ENCODE measurements around the gene RYR2. TPM values are rescaled to one million over a fixed set of nuclear protein-coding genes. Genes with fewer than 3 reads are reported as not detected.

The RYR2 gene
- total and polyA plus RNA-seq, 9 of the 15 experiments (the other 6 are each of a cell fraction or from before 2014, with no cell fraction given): 0.03 to 0.42 (median 0.14) TPM

DNA sequence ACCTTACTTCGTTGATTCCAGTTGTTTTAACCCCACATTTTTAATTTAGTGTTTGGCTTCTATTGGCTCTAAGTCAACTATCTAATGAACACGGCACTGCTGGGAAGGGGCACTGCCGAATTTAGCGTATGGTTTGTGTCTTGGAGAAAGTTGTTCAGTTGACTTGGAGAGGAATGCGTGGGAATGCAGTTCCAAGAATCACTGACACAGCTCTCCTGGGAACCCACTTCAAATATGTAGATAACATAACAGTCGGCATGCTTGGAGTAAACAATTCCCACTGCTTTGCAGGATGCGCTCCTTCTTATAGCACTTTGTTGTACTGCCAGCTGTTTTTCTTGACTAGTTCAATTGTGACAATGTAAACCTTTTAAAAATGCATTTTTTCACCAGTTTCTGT is 104.3 kb downstream of the RYR2 start:
- ChIA-PET CTCF (ENCODE audit: low intra/inter-chr PET ratio) (no interaction called here), POLR2A (no interaction called here)
- Histone ChIP-seq H3K4me3 (no peak overlapping the region), H3K36me3 (ENCODE audit: control insufficient read depth, insufficient read depth, low read length) (no peaks in the 10 kb centered on the region), H3K9me3 (replicated peaks; ENCODE audit: control insufficient read depth, insufficient read depth, low read depth, low read length) (no peaks in the 10 kb centered on the region), H3K27me3 (ENCODE audit: control insufficient read depth in 2 of 2, insufficient read depth in 2 of 2, low read length in 2 of 2) (no peaks in the 10 kb centered on the region), H3K9me1 (ENCODE audit: control insufficient read depth, insufficient read depth, low read length) (no peaks in the 10 kb centered on the region), H2AFZ (ENCODE audit: low read depth, low read length) (no peak overlapping the region), H3K79me2 (ENCODE audit: control insufficient read depth, insufficient read depth, low read length) (no peaks in the 10 kb centered on the region), H4K20me1 (replicated peaks; ENCODE audit: control insufficient read depth, insufficient read depth, low read length) (no peaks in the 10 kb centered on the region), H3K27ac (ENCODE audit: extremely low read depth, low read depth, low read length) (no peak overlapping the region), H3K4me2 (ENCODE audit: insufficient read depth, low read length) (no peak overlapping the region), H3K4me1 (replicated peaks in 1 of 2; ENCODE audit: control insufficient read depth in 2 of 2, insufficient read depth in 2 of 2, low read length in 2 of 2) (no peaks in the 10 kb centered on the region), H3K9ac (ENCODE audit: insufficient read depth in 1 of 2, low read depth in 2 of 2, low read length in 2 of 2) (no peak overlapping the region)
- in situ Hi-C loops (cut with MboI): no loop called here
- BruUV-seq (replicated peaks): no TSS peak
- WGBS (ENCODE audit: insufficient coverage, low coverage, missing lambda C conversion rate): under 1% methylated on average over 7 of the region's 7 CpGs
- FAIRE-seq (no peak), DNase-seq (ENCODE audit: extremely low read depth in 1 of 4, low spot score in 3 of 4) (no peak), ATAC-seq (no peak)
- no peak for TF ChIP-seq ZBTB7A (IDR thresholded peaks at IDR 0.05; ENCODE audit: borderline replicate concordance, control insufficient read depth, low read depth, low read length)
- TF ChIP-seq, protein P1, sequence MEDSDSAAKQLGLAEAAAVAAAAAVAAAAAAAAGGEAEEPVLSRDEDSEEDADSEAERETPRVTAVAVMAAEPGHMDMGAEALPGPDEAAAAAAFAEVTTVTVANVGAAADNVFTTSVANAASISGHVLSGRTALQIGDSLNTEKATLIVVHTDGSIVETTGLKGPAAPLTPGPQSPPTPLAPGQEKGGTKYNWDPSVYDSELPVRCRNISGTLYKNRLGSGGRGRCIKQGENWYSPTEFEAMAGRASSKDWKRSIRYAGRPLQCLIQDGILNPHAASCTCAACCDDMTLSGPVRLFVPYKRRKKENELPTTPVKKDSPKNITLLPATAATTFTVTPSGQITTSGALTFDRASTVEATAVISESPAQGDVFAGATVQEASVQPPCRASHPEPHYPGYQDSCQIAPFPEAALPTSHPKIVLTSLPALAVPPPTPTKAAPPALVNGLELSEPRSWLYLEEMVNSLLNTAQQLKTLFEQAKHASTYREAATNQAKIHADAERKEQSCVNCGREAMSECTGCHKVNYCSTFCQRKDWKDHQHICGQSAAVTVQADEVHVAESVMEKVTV (CRISPR knock-in tag; IDR thresholded peaks at IDR 0.05): no peak
- TF ChIP-seq HDAC3 (IDR thresholded peaks at IDR 0.05; ENCODE audit: borderline replicate concordance, partially characterized antibody): no peak
- TF ChIP-seq, protein P2, sequence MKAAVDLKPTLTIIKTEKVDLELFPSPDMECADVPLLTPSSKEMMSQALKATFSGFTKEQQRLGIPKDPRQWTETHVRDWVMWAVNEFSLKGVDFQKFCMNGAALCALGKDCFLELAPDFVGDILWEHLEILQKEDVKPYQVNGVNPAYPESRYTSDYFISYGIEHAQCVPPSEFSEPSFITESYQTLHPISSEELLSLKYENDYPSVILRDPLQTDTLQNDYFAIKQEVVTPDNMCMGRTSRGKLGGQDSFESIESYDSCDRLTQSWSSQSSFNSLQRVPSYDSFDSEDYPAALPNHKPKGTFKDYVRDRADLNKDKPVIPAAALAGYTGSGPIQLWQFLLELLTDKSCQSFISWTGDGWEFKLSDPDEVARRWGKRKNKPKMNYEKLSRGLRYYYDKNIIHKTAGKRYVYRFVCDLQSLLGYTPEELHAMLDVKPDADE (conservative IDR thresholded peaks at IDR 0.05; ENCODE audit: control insufficient read depth, low read depth, low read length): no peak
- no peak for TF ChIP-seq ERF (CRISPR knock-in tag; IDR thresholded peaks at IDR 0.05)
- TF ChIP-seq XRCC5 (IDR thresholded peaks at IDR 0.05; ENCODE audit: low read depth, low read length): no peak
- intact Hi-C loops (cut with micrococcal nuclease): no loop called here
